H1 (cell line): ENCODE measurements around the gene KCTD15. TPM values are rescaled to one million over a fixed set of nuclear protein-coding genes. Genes with fewer than 3 reads are reported as not detected.

Experiments
- CTCF ChIA-PET: fragments of 300-600 bp; sonication (Branson Sonifier 250); formaldehyde crosslinking; loops from one replicate; lab custom pipeline; 2021; ENCODE audit not compliant: partially characterized antibody; lab: Charles Lee
- POLR2A ChIA-PET: fragments of 300-600 bp; sonication (Branson Sonifier 250); formaldehyde crosslinking; loops from one replicate; lab custom pipeline; 2021; ENCODE audit warnings: inconsistent platforms; ENCODE audit not compliant: partially characterized antibody; lab: Charles Lee
- DNase-seq, 2 experiments: peaks; one replicate each; pipeline versions ENCODE4 v3.0.0 to v3.0.0-alpha.2; 2010 to 2022; ENCODE audit warnings: low spot score in 2 of 2, low read depth in 1 of 2, mixed read lengths in 1 of 2
- FAIRE-seq: peaks from 2 replicates; lab custom pipeline; 2011; peaks lifted over from hg19 to GRCh38; lab: Jason Lieb, UNC
- H2AFZ ChIP-seq: 2 replicates; pipeline ENCODE4 v1.8.1; 2012; ENCODE audit warnings: low read length, inconsistent platforms
- H2AK5ac ChIP-seq: 2 replicates; pipeline ENCODE4 v1.6.1; 2013; ENCODE audit warnings: low read depth, low read length
- H2BK120ac ChIP-seq: replicated peaks from 2 replicates; pipeline ENCODE3; 2013; ENCODE audit warnings: low read depth, low read length, inconsistent platforms
- H2BK12ac ChIP-seq: 2 replicates; pipeline ENCODE4 v1.6.1; 2013; ENCODE audit warnings: low read depth, low read length
- H2BK15ac ChIP-seq: 2 replicates; pipeline ENCODE4 v1.6.1; 2013; ENCODE audit warnings: low read length
- H2BK20ac ChIP-seq: 2 replicates; pipeline ENCODE4 v1.6.1; 2013; ENCODE audit warnings: low read length
- H2BK5ac ChIP-seq: 2 replicates; pipeline ENCODE4 v1.6.1; 2013; ENCODE audit warnings: low read depth, low read length
- H3K14ac ChIP-seq: 2 replicates; pipeline ENCODE4 v1.6.1; 2013; ENCODE audit warnings: inconsistent platforms; ENCODE audit not compliant: insufficient read length
- H3K18ac ChIP-seq: 2 replicates; pipeline ENCODE4 v1.6.1; 2013; ENCODE audit warnings: low read length; ENCODE audit errors: extremely low read depth
- H3K23ac ChIP-seq: 2 replicates; pipeline ENCODE4 v1.6.1; 2013; ENCODE audit warnings: inconsistent platforms; ENCODE audit not compliant: insufficient read length
- H3K23me2 ChIP-seq: 2 replicates; pipeline ENCODE4 v1.6.1; 2013; ENCODE audit warnings: low read depth, low read length
- H3K27ac ChIP-seq: 2 replicates; pipeline ENCODE4 v1.6.1; 2011; ENCODE audit warnings: low read depth, low read length, inconsistent platforms
- H3K27me3 ChIP-seq, 4 experiments: replicated peaks in 1 of 4; 1 replicate in 1 of 4; 2 replicates in 3 of 4; pipeline versions ENCODE4 v1.6.1 to v1.8.1; 2011 to 2013; ENCODE audit warnings: low read length in 3 of 4, mild to moderate bottlenecking in 3 of 4, inconsistent platforms in 2 of 4, mixed read lengths in 2 of 4, moderate library complexity in 1 of 4; ENCODE audit not compliant: control insufficient read depth in 3 of 4, insufficient read depth in 3 of 4; ENCODE audit errors: extremely low read depth in 1 of 4
- H3K36me3 ChIP-seq, 4 experiments: 2 replicates each; pipeline versions ENCODE4 v1.6.1 to v1.8.1; 2011 to 2013; ENCODE audit warnings: mild to moderate bottlenecking in 4 of 4, low read length in 3 of 4, moderate library complexity in 2 of 4, control low read depth in 1 of 4, inconsistent platforms in 1 of 4; ENCODE audit not compliant: insufficient read depth in 4 of 4, control insufficient read depth in 2 of 4
- H3K4ac ChIP-seq: replicated peaks from 2 replicates; pipeline ENCODE3; 2013; ENCODE audit warnings: low read length, low read depth, mixed read lengths, inconsistent platforms; ENCODE audit not compliant: insufficient read length
- H3K4me1 ChIP-seq, 4 experiments: replicated peaks in 1 of 4; 1 replicate in 1 of 4; 2 replicates in 3 of 4; pipeline versions ENCODE4 v1.6.1 to v1.8.1; 2011 to 2013; ENCODE audit warnings: low read length in 3 of 4, inconsistent platforms in 2 of 4, mixed read lengths in 1 of 4; ENCODE audit not compliant: insufficient read depth in 4 of 4, control insufficient read depth in 3 of 4
- H3K4me2 ChIP-seq, 2 experiments: 2 replicates each; pipeline versions ENCODE4 v1.6.1 to v1.8.1; 2011 to 2013; ENCODE audit warnings: low read depth in 2 of 2, low read length in 2 of 2, control low read depth in 1 of 2, inconsistent platforms in 1 of 2, mild to moderate bottlenecking in 1 of 2; ENCODE audit not compliant: insufficient read depth in 1 of 2
- H3K4me3 ChIP-seq, 4 experiments: fragments of 200-600, 300-600 bp in 1 of 4; sonication (generic), shearing (Covaris generic), sonication (Bioruptor Twin) in 1 of 4; 2 replicates each; pipeline versions ENCODE4 v1.5.1 to v1.8.1; 2011 to 2016; ENCODE audit warnings: low read length in 4 of 4, low read depth in 3 of 4, control low read depth in 2 of 4, inconsistent platforms in 2 of 4, mild to moderate bottlenecking in 2 of 4, mixed read lengths in 1 of 4, moderate library complexity in 1 of 4; ENCODE audit not compliant: insufficient read depth in 2 of 4; ENCODE audit errors: extremely low read depth in 1 of 4
- H3K56ac ChIP-seq: replicated peaks from 2 replicates; pipeline ENCODE3; 2013; ENCODE audit warnings: low read depth, mild to moderate bottlenecking, mixed read lengths, low read length, inconsistent platforms; ENCODE audit not compliant: insufficient read length
- H3K79me1 ChIP-seq: 2 replicates; pipeline ENCODE4 v1.6.1; 2013; ENCODE audit warnings: low read depth, low read length, control low read depth
- H3K79me2 ChIP-seq, 2 experiments: 2 replicates each; pipeline versions ENCODE4 v1.6.1 to v1.8.1; 2012 to 2013; ENCODE audit warnings: low read length in 2 of 2, mild to moderate bottlenecking in 2 of 2, inconsistent platforms in 1 of 2; ENCODE audit not compliant: insufficient read depth in 2 of 2, control insufficient read depth in 1 of 2
- H3K9ac ChIP-seq, 4 experiments: replicated peaks in 1 of 4; 1 replicate in 1 of 4; 2 replicates in 3 of 4; pipeline versions ENCODE4 v1.6.1 to v1.8.1; 2011 to 2013; ENCODE audit warnings: low read depth in 3 of 4, low read length in 3 of 4, control low read depth in 2 of 4, mild to moderate bottlenecking in 2 of 4, moderate library complexity in 2 of 4, inconsistent platforms in 1 of 4; ENCODE audit errors: extremely low read depth in 1 of 4
- H3K9me3 ChIP-seq, 2 experiments: 2 replicates each; pipeline versions ENCODE4 v1.6.1 to v1.8.1; 2012 to 2013; ENCODE audit warnings: mild to moderate bottlenecking in 2 of 2, moderate library complexity in 2 of 2, control low read depth in 1 of 2, inconsistent platforms in 1 of 2, low read depth in 1 of 2, low read length in 1 of 2, mixed read lengths in 1 of 2; ENCODE audit not compliant: insufficient read depth in 2 of 2
- H4K20me1 ChIP-seq, 2 experiments: replicated peaks in 1 of 2; 2 replicates each; pipeline versions ENCODE3 to v1.8.1; 2011 to 2013; ENCODE audit warnings: inconsistent platforms in 2 of 2, low read length in 2 of 2, mild to moderate bottlenecking in 1 of 2; ENCODE audit not compliant: insufficient read depth in 2 of 2, control insufficient read depth in 1 of 2
- H4K5ac ChIP-seq: 2 replicates; pipeline ENCODE4 v1.6.1; 2013; ENCODE audit warnings: low read length, low read depth, mixed read lengths, inconsistent platforms; ENCODE audit not compliant: insufficient read length
- H4K8ac ChIP-seq: 2 replicates; pipeline ENCODE4 v1.8.0; 2013; ENCODE audit warnings: mild to moderate bottlenecking, moderate library complexity, low read length, inconsistent platforms; ENCODE audit not compliant: insufficient read depth; ENCODE audit errors: extremely low read depth
- H4K91ac ChIP-seq: replicated peaks from 2 replicates; pipeline ENCODE3; 2013; ENCODE audit warnings: low read length, mixed read lengths, inconsistent platforms; ENCODE audit not compliant: insufficient read length
- BACH1 ChIP-seq: IDR thresholded peaks from 2 replicates; pipeline ENCODE4 v1.6.1; 2012; ENCODE audit warnings: low read length, improper control_type of control experiment
- CBX5 ChIP-seq: fragments of 300-800, 300-1000 bp; sonication (generic); IDR thresholded peaks from 2 replicates; pipeline ENCODE4 v1.7.1; 2016; ENCODE audit warnings: antibody characterized with exemption, low read length, low read depth
- CEBPB ChIP-seq: IDR thresholded peaks from 2 replicates; pipeline ENCODE4 v1.6.1; 2012; ENCODE audit warnings: low read depth, low read length
- EGR1 ChIP-seq: IDR thresholded peaks from 2 replicates; pipeline ENCODE4 v1.6.1; 2011; ENCODE audit warnings: low read depth, low read length, borderline replicate concordance
- POLR2AphosphoS5 ChIP-seq: IDR thresholded peaks from 2 replicates; pipeline ENCODE4 v1.6.1; 2011; ENCODE audit warnings: low read depth, low read length
- SIRT6 ChIP-seq: IDR thresholded peaks from one replicate; pipeline ENCODE4 v1.7.1; 2012; ENCODE audit warnings: low read length, inconsistent platforms
- SP2 ChIP-seq: IDR thresholded peaks from 2 replicates; pipeline ENCODE4 v1.6.1; 2012; ENCODE audit warnings: mild to moderate bottlenecking, low read length, inconsistent platforms
- YY1 ChIP-seq: IDR thresholded peaks from 2 replicates; pipeline ENCODE4 v1.6.1; 2011; ENCODE audit warnings: low read depth, mild to moderate bottlenecking, low read length
- WGBS, 2 experiments: shearing (Covaris generic) in 1 of 2; methylation state at CpG; one replicate each; pipeline versions ENCODE4 v1.1.6 to v1.1.7; 2013 to 2015; ENCODE audit warnings: low lambda C conversion rate in 2 of 2, mixed read lengths in 2 of 2, inconsistent platforms in 1 of 2, low coverage in 1 of 2, missing lambda C conversion rate in 1 of 2; ENCODE audit not compliant: insufficient replicate concordance in 2 of 2, insufficient coverage in 1 of 2, insufficient read length in 1 of 2; ENCODE audit errors: extremely low coverage in 1 of 2, missing lambda C conversion rate in 1 of 2; 5-methylcytosine and 5-hydroxymethylcytosine counted together
- polyA plus RNA-seq, 7 experiments: library from polyadenylated mRNA; depleted of rRNA in 3 of 7; stranded (reverse) in 5 of 7; unstranded in 2 of 7; fragments of >200 nt in 5 of 7; fragments of 200-250 nt in 2 of 7; gene quantifications; 1 replicate in 5 of 7; 2 replicates in 1 of 7; 4 replicates in 1 of 7; pipeline versions ENCODE4 v1.2.1 to v1.2.3, GENCODE V29; 2011 to 2013; ENCODE audit warnings: missing spikeins in 2 of 7, mixed read lengths in 2 of 7
- total RNA-seq: library from RNA; stranded (reverse); fragmentation: NEBNext Ultra II Directional; extraction: Animal tissue kit (Norgen Biotek cat#: 25700); gene quantifications from 2 replicates; pipeline ENCODE4 v1.2.1, GENCODE V29; 2021
- TF ChIP-seq, protein P1 (sequence below): IDR thresholded peaks from 2 replicates; pipeline ENCODE4 v1.6.1; 2012; ENCODE audit warnings: low read length, inconsistent platforms

The KCTD15 gene
- total and polyA plus RNA-seq, 2 of the 8 experiments (the other 6 are each of a cell fraction or from before 2014, with no cell fraction given): 25.1 to 27.0 TPM

DNA sequence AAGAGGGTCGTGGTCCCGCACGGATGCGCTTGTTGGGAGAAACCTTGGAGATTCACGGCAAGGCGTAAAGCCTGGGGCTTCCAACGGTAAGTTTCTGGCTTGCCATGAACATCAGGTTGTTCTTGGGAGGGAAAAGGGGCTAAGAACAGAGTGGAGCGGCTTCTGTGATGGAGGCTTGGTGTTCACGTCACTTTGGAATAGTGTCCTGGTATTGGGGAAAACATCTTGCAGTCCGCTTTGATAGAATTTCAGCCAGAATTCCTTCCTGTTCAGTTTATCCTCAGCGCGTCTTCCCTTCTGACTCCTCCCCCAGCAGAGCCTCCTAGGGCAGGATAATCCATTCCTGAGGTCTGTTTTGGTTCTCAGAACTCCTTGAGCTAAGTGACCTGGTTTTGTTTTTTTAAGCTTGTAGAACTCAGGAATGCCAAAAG lies 2.0 kb downstream of the KCTD15 start:
- WGBS, 2 experiments: 5% methylated on average over 12 of the region's 12 CpGs; no CpG with 5 or more reads in 1 of the 2 experiments
- Histone ChIP-seq H3K4ac (no peak overlapping the region), H2BK5ac (peak overlapping the region; percentile 24; the same call in 1 of the 2 replicates), H4K8ac (peak overlapping the region; percentile 64; the same call in 1 of the 2 replicates), H3K79me1 (0 out of 2 replicates have a peak, but pooled peaks cover 3% of the 10 kb centered on the region), H4K20me1 (peaks cover 0 to 4% of the 10 kb centered on the region in 2 experiments), H2BK120ac (no peak overlapping the region), H3K23ac (no peak overlapping the region), H3K79me2 (peaks cover 0 to 14% of the 10 kb centered on the region in 2 experiments; a peak in 1 of 4 replicates), H3K4me3 (peak overlapping the region; percentile 54 to 96 (median 66)), H2AFZ (no peak overlapping the region), H3K9me3 (no peaks in the 10 kb centered on the region), H3K56ac (peak overlapping the region; percentile 43), H4K5ac (no peak overlapping the region), H3K4me1 (peaks cover 7 to 18% (median 16%) of the 10 kb centered on the region in 4 experiments), H2AK5ac (peak overlapping the region; percentile 94), H4K91ac (no peak overlapping the region), H2BK12ac (peak overlapping the region; percentile 60; the same call in 1 of the 2 replicates), H3K27me3 (no peaks in the 10 kb centered on the region), H2BK15ac (0 out of 2 replicates have a peak overlapping the region, but pooled peaks have one; percentile 18), H3K4me2 (peak overlapping the region; percentile 84 to 99), H3K36me3 (peaks cover 0 to 12% (median 6%) of the 10 kb centered on the region in 4 experiments; a peak in 5 of 8 replicates), H3K27ac (no peak overlapping the region), H3K14ac (no peak overlapping the region), H3K9ac (peak overlapping the region in 3 of 4 experiments; percentile 48 to 62 (median 59); a peak in 4 of 7 replicates), H3K18ac (peak overlapping the region; percentile 87), H3K23me2 (peaks cover 10% of the 10 kb centered on the region), H2BK20ac (0 out of 2 replicates have a peak overlapping the region, but pooled peaks have one; percentile 18)
- FAIRE-seq (peak; percentile 71), DNase-seq (no peak)
- CTCF ChIA-PET: interaction anchor here (0.6 to 1.1 kb wide), 3 partner anchors 21 to 98 kb away, joined by 3 to 4 read pairs (median 4); no protein-coding TSS in a partner anchor
- POLR2A ChIA-PET: interaction anchor here (0.6 to 4.7 kb wide), 10 partner anchors 8 to 374 kb away, joined by 3 to 40 read pairs (median 4); partner anchors contain the start of gene LSM14A
- TF ChIP-seq, protein P1, sequence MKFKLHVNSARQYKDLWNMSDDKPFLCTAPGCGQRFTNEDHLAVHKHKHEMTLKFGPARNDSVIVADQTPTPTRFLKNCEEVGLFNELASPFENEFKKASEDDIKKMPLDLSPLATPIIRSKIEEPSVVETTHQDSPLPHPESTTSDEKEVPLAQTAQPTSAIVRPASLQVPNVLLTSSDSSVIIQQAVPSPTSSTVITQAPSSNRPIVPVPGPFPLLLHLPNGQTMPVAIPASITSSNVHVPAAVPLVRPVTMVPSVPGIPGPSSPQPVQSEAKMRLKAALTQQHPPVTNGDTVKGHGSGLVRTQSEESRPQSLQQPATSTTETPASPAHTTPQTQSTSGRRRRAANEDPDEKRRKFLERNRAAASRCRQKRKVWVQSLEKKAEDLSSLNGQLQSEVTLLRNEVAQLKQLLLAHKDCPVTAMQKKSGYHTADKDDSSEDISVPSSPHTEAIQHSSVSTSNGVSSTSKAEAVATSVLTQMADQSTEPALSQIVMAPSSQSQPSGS: no peak
- TF ChIP-seq YY1 (no peak), SP2 (no peak), BACH1 (no peak), SIRT6 (no peak), POLR2AphosphoS5 (no peak), EGR1 (no peak), CBX5 (no peak), CEBPB (no peak)
